AG20443 (cell line): Measurements from ENCODE around the gene LHX1.

Experiments
- DNase-seq: peaks from one replicate; pipeline ENCODE4 v3.0.0; 2012; ENCODE audit warnings: low spot score, mixed read lengths

LHX1 gene

GRCh38 chr17:36939052-36939801 lies 2.0 kb downstream of the LHX1 start:
- DNase-seq: no peak

GRCh38 chr17:36939802-36940312 lies 2.6 kb downstream of the LHX1 start:
- DNase-seq: no peak

GRCh38 chr17:36940313-36941264 lies 3.3 kb downstream of the LHX1 start:
- no peak for DNase-seq

GRCh38 chr17:36941265-36942010 lies 4.2 kb downstream of the LHX1 start:
- no peak for DNase-seq

GRCh38 chr17:36942019-36942599 lies 4.8 kb downstream of the LHX1 start:
- DNase-seq: peak; percentile 36

GRCh38 chr17:36942631-36943125 lies 5.4 kb downstream of the LHX1 start:
- no peak for DNase-seq

- peak; percentile 8 for DNase-seq
These were observed 6.2 kb downstream of the LHX1 start for GRCh38 chr17:36943250-36944191.

GRCh38 chr17:36944553-36944952 lies 7.3 kb downstream of the LHX1 start:
- DNase-seq: no peak

GRCh38 chr17:36945140-36945539 lies 7.9 kb downstream of the LHX1 start:
- DNase-seq: no peak

- no peak for DNase-seq
These were observed 8.9 kb downstream of the LHX1 start for GRCh38 chr17:36945959-36946725.

GRCh38 chr17:36946726-36947091 lies 9.4 kb downstream of the LHX1 start:
- no peak for DNase-seq

- no peak for DNase-seq
These were observed 10.8 kb downstream of the LHX1 start for GRCh38 chr17:36947922-36948716.

GRCh38 chr17:36948717-36949460 lies 11.6 kb downstream of the LHX1 start, which contains the start of gene AATF:
AATF (plus strand) TSS chr17:36948954; CDS start chr17:36949126, 172 bp downstream.
- DNase-seq: peak; percentile 99

- DNase-seq: no peak
These were observed 12.2 kb downstream of the LHX1 start for GRCh38 chr17:36949461-36949927.

GRCh38 chr17:36950027-36950426 lies 12.8 kb downstream of the LHX1 start:
- no peak for DNase-seq

- no peak for DNase-seq
These were observed 14.0 kb downstream of the LHX1 start for GRCh38 chr17:36951084-36951789.

GRCh38 chr17:36971508-36971907 lies 34.2 kb downstream of the LHX1 start:
- no peak for DNase-seq
